RWPE2 (cell line): ENCODE data around the gene LDHAL6A.

Experiments
- ATAC-seq: fragments of 200-7000 bp; cut with Tn5 transposase; 3 replicates; pipeline ENCODE4 v1.9.1; 2021; ENCODE audit warnings: low read depth
- DNase-seq: peaks from one replicate; pipeline ENCODE4 v3.0.0-alpha.2; 2020; ENCODE audit warnings: low spot score
- H3K27ac ChIP-seq: fragments of 450-650 bp; 2 replicates; pipeline ENCODE4 v1.5.1; 2017; ENCODE audit warnings: mild to moderate bottlenecking; ENCODE audit not compliant: poor library complexity, severe bottlenecking
- H3K27me3 ChIP-seq: fragments of 250-450 bp; sonication (Bioruptor Pico); 2 replicates; pipeline ENCODE4 v1.5.1; 2021; ENCODE audit warnings: mild to moderate bottlenecking, moderate library complexity; ENCODE audit not compliant: insufficient read depth, poor library complexity, severe bottlenecking
- H3K36me3 ChIP-seq: fragments of 250-450 bp; sonication (Bioruptor Pico); 2 replicates; pipeline ENCODE4 v1.5.1; 2020; ENCODE audit warnings: low read depth, mild to moderate bottlenecking, moderate library complexity
- H3K4me1 ChIP-seq: fragments of 250-450 bp; sonication (Bioruptor Pico); 2 replicates; pipeline ENCODE4 v1.5.1; 2021; ENCODE audit warnings: mild to moderate bottlenecking, moderate library complexity; ENCODE audit not compliant: insufficient read depth, poor library complexity, severe bottlenecking
- H3K4me3 ChIP-seq: fragments of 250-450 bp; sonication (Bioruptor Pico); 2 replicates; pipeline ENCODE4 v1.5.1; 2021; ENCODE audit warnings: mild to moderate bottlenecking, moderate library complexity; ENCODE audit not compliant: severe bottlenecking
- H3K9me3 ChIP-seq: fragments of 250-450 bp; sonication (Bioruptor Pico); 2 replicates; pipeline ENCODE4 v1.5.1; 2021; ENCODE audit warnings: mild to moderate bottlenecking, moderate library complexity; ENCODE audit not compliant: severe bottlenecking
- TF ChIP-seq, protein P1 (sequence below): fragments of 450-650 bp; IDR thresholded peaks from one replicate; pipeline ENCODE4 v1.5.1; 2017; ENCODE audit warnings: mild to moderate bottlenecking, moderate library complexity; ENCODE audit not compliant: poor library complexity, severe bottlenecking

LDHAL6A gene

GRCh38 chr11:18524248-18524647, 68.6 kb downstream of the LDHAL6A start:
- H3K4me3 ChIP-seq: no peak overlapping the region
- no peaks in the 10 kb centered on the region for H3K9me3 ChIP-seq
- ATAC-seq (no peak), DNase-seq (no peak)
- TF ChIP-seq, protein P1, sequence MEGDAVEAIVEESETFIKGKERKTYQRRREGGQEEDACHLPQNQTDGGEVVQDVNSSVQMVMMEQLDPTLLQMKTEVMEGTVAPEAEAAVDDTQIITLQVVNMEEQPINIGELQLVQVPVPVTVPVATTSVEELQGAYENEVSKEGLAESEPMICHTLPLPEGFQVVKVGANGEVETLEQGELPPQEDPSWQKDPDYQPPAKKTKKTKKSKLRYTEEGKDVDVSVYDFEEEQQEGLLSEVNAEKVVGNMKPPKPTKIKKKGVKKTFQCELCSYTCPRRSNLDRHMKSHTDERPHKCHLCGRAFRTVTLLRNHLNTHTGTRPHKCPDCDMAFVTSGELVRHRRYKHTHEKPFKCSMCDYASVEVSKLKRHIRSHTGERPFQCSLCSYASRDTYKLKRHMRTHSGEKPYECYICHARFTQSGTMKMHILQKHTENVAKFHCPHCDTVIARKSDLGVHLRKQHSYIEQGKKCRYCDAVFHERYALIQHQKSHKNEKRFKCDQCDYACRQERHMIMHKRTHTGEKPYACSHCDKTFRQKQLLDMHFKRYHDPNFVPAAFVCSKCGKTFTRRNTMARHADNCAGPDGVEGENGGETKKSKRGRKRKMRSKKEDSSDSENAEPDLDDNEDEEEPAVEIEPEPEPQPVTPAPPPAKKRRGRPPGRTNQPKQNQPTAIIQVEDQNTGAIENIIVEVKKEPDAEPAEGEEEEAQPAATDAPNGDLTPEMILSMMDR: no peak
- H3K4me1 ChIP-seq: peaks cover 5% of the 10 kb centered on the region
- H3K27ac ChIP-seq: no peak overlapping the region
- H3K36me3 ChIP-seq: peaks cover 21% of the 10 kb centered on the region
- H3K27me3 ChIP-seq: no peaks in the 10 kb centered on the region

- no peak for DNase-seq
Measured at GRCh38 chr11:18526130-18526520, 70.5 kb downstream of the LDHAL6A start.

GRCh38 chr11:18526521-18527296, 71.1 kb downstream of the LDHAL6A start, which contains the start of gene TSG101:
TSG101 (minus strand) TSS chr11:18526942; CDS start chr11:18526816, 126 bp downstream.
- H3K27ac ChIP-seq: peak within 1 kb of the TSS; percentile 80
- peak; percentile 91 for DNase-seq
- TF ChIP-seq, protein P1: no peak
- no peaks in the 10 kb centered on the region for H3K9me3 ChIP-seq
- peak; percentile 91 for ATAC-seq
- H3K4me1 ChIP-seq: peaks cover 18% of the 10 kb centered on the region
- H3K36me3 ChIP-seq: peaks cover 40% of the 10 kb centered on the region
- peak within 1 kb of the TSS; percentile 72 for H3K4me3 ChIP-seq
- no peaks in the 10 kb centered on the region for H3K27me3 ChIP-seq

More at GRCh38 chr11:18526130-18526520, 70.5 kb downstream of the LDHAL6A start:
- peaks cover 34% of the 10 kb centered on the region for H3K36me3 ChIP-seq
- H3K9me3 ChIP-seq: no peaks in the 10 kb centered on the region
- no peak; the same call in 2 of the 3 replicates for ATAC-seq
- H3K4me3 ChIP-seq: peak overlapping the region; percentile 72
- H3K27ac ChIP-seq: peak overlapping the region; percentile 80
- TF ChIP-seq, protein P1: no peak
- H3K27me3 ChIP-seq: no peaks in the 10 kb centered on the region
- H3K4me1 ChIP-seq: peaks cover 13% of the 10 kb centered on the region

- H3K4me3 ChIP-seq: peak overlapping the region; percentile 72
- peak overlapping the region; percentile 80 for H3K27ac ChIP-seq
- H3K9me3 ChIP-seq: no peaks in the 10 kb centered on the region
- peaks cover 18% of the 10 kb centered on the region for H3K4me1 ChIP-seq
- ATAC-seq: peak; percentile 19; the same call in 1 of the 3 replicates
- peaks cover 45% of the 10 kb centered on the region for H3K36me3 ChIP-seq
- no peak for DNase-seq
- TF ChIP-seq, protein P1: no peak
- H3K27me3 ChIP-seq: no peaks in the 10 kb centered on the region
Measured at GRCh38 chr11:18527512-18527911, 71.9 kb downstream of the LDHAL6A start.
